Osteoblast (primary cell): Measurements from ENCODE around the gene RAB40B. TPM values are rescaled to one million over a fixed set of nuclear protein-coding genes. Genes with fewer than 3 reads are reported as not detected.

ENCODE experiments used
- DNase-seq: peaks from one replicate; pipeline ENCODE4 v3.0.0; 2011; ENCODE audit warnings: low spot score, mixed read lengths; ENCODE audit not compliant: insufficient read length; ENCODE audit errors: missing footprints
- H2AFZ ChIP-seq: 2 replicates; pipeline ENCODE4 v1.6.0; 2011; ENCODE audit warnings: mild to moderate bottlenecking, low read length
- H3K27ac ChIP-seq: 2 replicates; pipeline ENCODE4 v1.5.1; 2011; ENCODE audit warnings: mild to moderate bottlenecking, low read depth, low read length, moderate library complexity
- H3K27me3 ChIP-seq: 2 replicates; pipeline ENCODE4 v1.6.0; 2012; ENCODE audit warnings: mild to moderate bottlenecking, control low read depth, inconsistent platforms, low read length, moderate library complexity; ENCODE audit not compliant: insufficient read depth
- H3K36me3 ChIP-seq: 2 replicates; pipeline ENCODE4 v1.5.1; 2011; ENCODE audit warnings: mild to moderate bottlenecking, low read length, control low read depth, moderate library complexity; ENCODE audit not compliant: insufficient read depth
- H3K4me1 ChIP-seq: 2 replicates; pipeline ENCODE4 v1.5.1; 2011; ENCODE audit warnings: mild to moderate bottlenecking, low read length, control low read depth, moderate library complexity; ENCODE audit not compliant: insufficient read depth
- H3K4me2 ChIP-seq: 2 replicates; pipeline ENCODE4 v1.6.0; 2011; ENCODE audit warnings: mild to moderate bottlenecking, low read length; ENCODE audit not compliant: insufficient read depth
- H3K4me3 ChIP-seq: fragments of 200-600 bp; sonication (generic); 3 replicates; pipeline ENCODE4 v1.5.1; 2012; ENCODE audit warnings: mild to moderate bottlenecking, low read length, inconsistent platforms; ENCODE audit not compliant: insufficient read depth
- H3K79me2 ChIP-seq: 2 replicates; pipeline ENCODE4 v1.6.0; 2012; ENCODE audit warnings: mild to moderate bottlenecking, low read length, control low read depth, inconsistent platforms; ENCODE audit not compliant: insufficient read depth
- H3K9me3 ChIP-seq: 2 replicates; pipeline ENCODE4 v1.5.1; 2011; ENCODE audit warnings: low read depth, low read length, control low read depth
- H4K20me1 ChIP-seq: 2 replicates; pipeline ENCODE4 v1.6.0; 2012; ENCODE audit warnings: mild to moderate bottlenecking, low read length, control low read depth; ENCODE audit not compliant: insufficient read depth
- CTCF ChIP-seq: IDR thresholded peaks from 2 replicates; pipeline ENCODE4 v1.5.1; 2011; ENCODE audit warnings: mild to moderate bottlenecking, low read depth, low read length, moderate library complexity; ENCODE audit errors: extremely low read depth
- total RNA-seq: library from RNA; depleted of rRNA; stranded (reverse); fragments of >200 nt; gene quantifications from 2 replicates; pipeline ENCODE4 v1.2.3, GENCODE V29; 2012

Gene RAB40B
- total RNA-seq, 1 donor, result 8.3 TPM

DNA sequence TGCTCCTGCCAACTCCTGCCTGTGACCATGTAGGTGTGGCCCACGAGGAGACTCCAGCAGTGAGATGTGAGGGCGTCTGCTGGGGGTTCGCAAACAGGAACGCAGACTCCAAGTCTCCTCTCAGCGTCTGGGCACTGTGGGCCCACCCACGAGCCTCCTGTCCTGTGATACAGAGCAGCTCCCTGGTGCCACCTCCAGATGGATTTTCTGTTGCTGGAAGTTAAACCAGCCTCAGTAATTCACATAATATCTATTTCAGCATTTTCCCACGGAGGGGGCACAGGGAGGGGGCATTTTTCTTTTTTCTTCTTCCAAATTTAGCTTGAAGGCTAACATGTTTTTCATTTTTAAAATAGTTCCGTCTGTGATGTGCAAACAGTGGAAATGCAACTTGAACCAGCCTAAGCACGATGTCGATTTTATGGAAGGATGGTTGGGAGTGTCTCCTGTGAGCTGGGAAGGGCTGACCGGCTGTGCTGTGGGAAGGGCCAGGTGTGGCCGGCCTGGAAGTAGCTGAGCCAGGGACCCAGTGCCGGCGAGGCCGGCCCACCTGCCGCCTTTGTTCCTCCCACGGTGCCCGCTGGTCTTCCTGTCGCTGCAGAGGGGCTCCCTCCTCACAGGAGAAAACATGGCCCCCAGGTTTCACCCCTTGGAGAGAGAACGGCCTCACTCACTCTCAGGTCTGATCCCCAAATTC is 3.9 kb upstream of the RAB40B start:
- H4K20me1 ChIP-seq, result peaks cover 6% of the 10 kb centered on the region
- H3K36me3 ChIP-seq, result no peaks in the 10 kb centered on the region
- no peak overlapping the region for H2AFZ ChIP-seq
- no peak for TF ChIP-seq CTCF
- H3K9me3 ChIP-seq, result no peaks in the 10 kb centered on the region
- H3K27me3 ChIP-seq, result peaks cover 3% of the 10 kb centered on the region
- peaks cover 9% of the 10 kb centered on the region for H3K4me1 ChIP-seq
- DNase-seq, result peak; percentile 90
- no peaks in the 10 kb centered on the region for H3K79me2 ChIP-seq
- no peak overlapping the region for H3K27ac ChIP-seq
- H3K4me3 ChIP-seq, result no peak overlapping the region
- H3K4me2 ChIP-seq, result no peak overlapping the region

GRCh38 chr17:82699551-82699950 is 1.1 kb upstream of the RAB40B start:
- Histone ChIP-seq H3K9me3 (no peaks in the 10 kb centered on the region), H2AFZ (no peak overlapping the region), H3K27me3 (peaks cover 3% of the 10 kb centered on the region), H3K4me2 (peak overlapping the region; percentile 91), H3K79me2 (peaks cover 2% of the 10 kb centered on the region), H3K36me3 (no peaks in the 10 kb centered on the region), H3K4me1 (peaks cover 11% of the 10 kb centered on the region), H4K20me1 (peaks cover 10% of the 10 kb centered on the region), H3K4me3 (peak overlapping the region; percentile 73), H3K27ac (no peak overlapping the region)
- no peak for DNase-seq
- TF ChIP-seq CTCF, result no peak

- peaks cover 11% of the 10 kb centered on the region for H3K4me1 ChIP-seq
- no peak overlapping the region for H3K27ac ChIP-seq
- peak overlapping the region; percentile 84 for H2AFZ ChIP-seq
- peak overlapping the region; percentile 91 for H3K4me2 ChIP-seq
- H3K4me3 ChIP-seq, result peak overlapping the region; percentile 73
- no peaks in the 10 kb centered on the region for H3K36me3 ChIP-seq
- H3K9me3 ChIP-seq, result no peaks in the 10 kb centered on the region
- peaks cover 10% of the 10 kb centered on the region for H4K20me1 ChIP-seq
- TF ChIP-seq CTCF, result no peak
- no peak for DNase-seq
- H3K79me2 ChIP-seq, result peaks cover 2% of the 10 kb centered on the region
- no peaks in the 10 kb centered on the region for H3K27me3 ChIP-seq
Measured at GRCh38 chr17:82698974-82699442, 510 bp upstream of the RAB40B start.

DNA sequence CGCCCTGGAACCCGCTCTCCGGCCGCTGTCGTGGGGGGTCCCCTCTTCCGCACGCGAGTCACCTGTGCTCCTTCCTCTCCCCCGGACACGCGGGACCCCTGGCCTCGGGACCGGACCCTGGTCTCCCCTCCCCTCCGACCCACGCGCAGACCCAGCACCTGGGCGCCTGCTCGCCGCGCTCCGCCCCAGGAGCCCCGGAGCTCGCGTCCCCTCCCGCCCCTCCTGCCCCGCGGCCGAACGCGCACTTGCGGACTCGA is 762 bp downstream of the RAB40B start:
- H3K4me3 ChIP-seq, result peak overlapping the region; percentile 75
- no peak for TF ChIP-seq CTCF
- no peaks in the 10 kb centered on the region for H3K9me3 ChIP-seq
- no peaks in the 10 kb centered on the region for H3K36me3 ChIP-seq
- H3K27me3 ChIP-seq, result no peaks in the 10 kb centered on the region
- H2AFZ ChIP-seq, result no peak overlapping the region
- H4K20me1 ChIP-seq, result peaks cover 14% of the 10 kb centered on the region
- no peak overlapping the region for H3K27ac ChIP-seq
- no peak for DNase-seq
- peaks cover 11% of the 10 kb centered on the region for H3K4me1 ChIP-seq
- H3K4me2 ChIP-seq, result peak overlapping the region; percentile 84
- H3K79me2 ChIP-seq, result peaks cover 2% of the 10 kb centered on the region
